C4-2B (cell line): ENCODE data around the gene RPL26.

Source experiments
- ZFX ChIP-seq: fragments of 450-650 bp; IDR thresholded peaks from 2 replicates; pipeline ENCODE4 v1.6.1; 2017
- TF ChIP-seq, protein P1 (sequence below): fragments of 450-650 bp; conservative IDR thresholded peaks from 2 replicates; pipeline ENCODE4 v1.5.1; 2017; ENCODE audit warnings: mild to moderate bottlenecking

DNA sequence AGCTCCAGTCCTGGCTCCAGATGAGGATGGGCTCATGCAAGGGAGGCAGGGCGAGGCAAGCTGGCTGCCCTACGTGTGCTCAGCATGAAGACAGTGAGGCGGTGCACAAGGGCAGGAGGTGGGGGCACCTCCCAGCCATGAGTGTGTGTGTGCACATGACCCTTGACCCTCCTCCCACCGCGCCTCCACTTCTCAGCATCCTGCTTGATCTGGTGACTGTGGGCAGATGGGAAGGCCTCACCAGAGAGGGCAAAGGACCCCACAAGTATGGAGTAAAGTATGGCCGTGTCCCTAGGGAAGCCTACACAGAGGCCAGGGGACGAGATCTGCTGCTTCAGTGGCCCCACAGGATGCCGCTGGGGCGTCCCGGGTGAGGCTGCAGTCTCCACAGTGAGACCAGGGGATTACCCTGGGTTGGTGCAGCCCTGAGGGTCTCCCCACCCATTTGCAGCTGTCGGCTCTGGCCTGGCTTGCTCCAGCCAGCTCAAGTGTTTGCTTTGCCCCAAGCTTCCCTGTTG lies 22.6 kb upstream of the RPL26 start:
- TF ChIP-seq, protein P1, sequence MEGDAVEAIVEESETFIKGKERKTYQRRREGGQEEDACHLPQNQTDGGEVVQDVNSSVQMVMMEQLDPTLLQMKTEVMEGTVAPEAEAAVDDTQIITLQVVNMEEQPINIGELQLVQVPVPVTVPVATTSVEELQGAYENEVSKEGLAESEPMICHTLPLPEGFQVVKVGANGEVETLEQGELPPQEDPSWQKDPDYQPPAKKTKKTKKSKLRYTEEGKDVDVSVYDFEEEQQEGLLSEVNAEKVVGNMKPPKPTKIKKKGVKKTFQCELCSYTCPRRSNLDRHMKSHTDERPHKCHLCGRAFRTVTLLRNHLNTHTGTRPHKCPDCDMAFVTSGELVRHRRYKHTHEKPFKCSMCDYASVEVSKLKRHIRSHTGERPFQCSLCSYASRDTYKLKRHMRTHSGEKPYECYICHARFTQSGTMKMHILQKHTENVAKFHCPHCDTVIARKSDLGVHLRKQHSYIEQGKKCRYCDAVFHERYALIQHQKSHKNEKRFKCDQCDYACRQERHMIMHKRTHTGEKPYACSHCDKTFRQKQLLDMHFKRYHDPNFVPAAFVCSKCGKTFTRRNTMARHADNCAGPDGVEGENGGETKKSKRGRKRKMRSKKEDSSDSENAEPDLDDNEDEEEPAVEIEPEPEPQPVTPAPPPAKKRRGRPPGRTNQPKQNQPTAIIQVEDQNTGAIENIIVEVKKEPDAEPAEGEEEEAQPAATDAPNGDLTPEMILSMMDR = no peak
- TF ChIP-seq ZFX = no peak
